ENCODE results near the gene SMARCA2. TPM values are rescaled to one million over a fixed set of nuclear protein-coding genes. Genes with fewer than 3 reads are reported as not detected.

The SMARCA2 gene
- total and polyA plus RNA-seq, 10 of the 15 experiments (the other 5 are each of a cell fraction or from before 2014, with no cell fraction given): 100 to 392 (median 204) TPM

- peaks cover 18% of the 10 kb centered on the region for H3K9me3 ChIP-seq (replicated peaks; ENCODE audit: control insufficient read depth, insufficient read depth, low read length)
- peaks cover 39% of the 10 kb centered on the region for H3K79me2 ChIP-seq (ENCODE audit: control insufficient read depth, insufficient read depth, low read length)
- no peak overlapping the region for H2AFZ ChIP-seq (ENCODE audit: control insufficient read depth, low read depth, low read length)
- ATAC-seq (no peak), FAIRE-seq (no peak), DNase-seq (ENCODE audit: low read depth, low spot score) (no peak)
- H3K36me3 ChIP-seq (ENCODE audit: control insufficient read depth in 2 of 2, insufficient read depth in 2 of 2, low read length in 1 of 2): peaks cover 10 to 13% of the 10 kb centered on the region in 2 experiments
- ChIA-PET CTCF (no interaction called here), POLR2A (interaction anchor here (0.6 kb wide), 1 partner anchor 9 kb away, joined by 4 read pairs; no protein-coding TSS in a partner anchor), RAD21 (ENCODE audit: unreplicated experiment) (interaction anchor here (1.0 kb wide), 1 partner anchor 578 kb away, joined by 3 read pairs; no protein-coding TSS in a partner anchor), SMC1A (ENCODE audit: uncharacterized antibody, unreplicated experiment) (interaction anchor here (1.4 to 2.6 kb wide), 3 partner anchors 9 to 24 kb away, joined by 4 to 8 read pairs (median 6); no protein-coding TSS in a partner anchor)
- no peak overlapping the region for H3K27ac ChIP-seq (ENCODE audit: control insufficient read depth, insufficient read depth)
- TF ChIP-seq RAD21 (IDR thresholded peaks at IDR 0.05; ENCODE audit: insufficient read depth, low read depth, low read length) (no peak), ZNF24 (IDR thresholded peaks at IDR 0.05) (no peak), ZNF384 (IDR thresholded peaks at IDR 0.05; ENCODE audit: borderline replicate concordance, low read depth, low read length) (no peak), ZBED1 (IDR thresholded peaks at IDR 0.05; ENCODE audit: borderline replicate concordance) (no peak), MLLT1 (IDR thresholded peaks at IDR 0.05) (no peak), HDAC6 (IDR thresholded peaks at IDR 0.05; ENCODE audit: unreplicated experiment) (no peak)
- no peaks in the 10 kb centered on the region for H4K20me1 ChIP-seq (ENCODE audit: control insufficient read depth, insufficient read depth)
- H3K4me1 ChIP-seq (ENCODE audit: control insufficient read depth, insufficient read depth, low read length): peaks cover 3% of the 10 kb centered on the region
- BruUV-seq (replicated peaks): no TSS peak
- no peak overlapping the region for H3K9ac ChIP-seq (ENCODE audit: control insufficient read depth, insufficient read depth, low read length)
- 98% methylated on average over 5 of the region's 5 CpGs for WGBS (ENCODE audit: insufficient coverage, insufficient replicate concordance, low lambda C conversion rate, missing lambda C conversion rate)
- intact Hi-C loops (cut with micrococcal nuclease; ENCODE audit: unreplicated experiment): loop anchor here (10.0 kb wide), 1 partner anchor 574 kb away; no protein-coding TSS in a partner anchor
- H3K4me2 ChIP-seq (ENCODE audit: control insufficient read depth, insufficient read depth): no peak overlapping the region
- in situ Hi-C loops (cut with MboI): no loop called here
- no peak overlapping the region for H3K4me3 ChIP-seq
- no peaks in the 10 kb centered on the region for H3K27me3 ChIP-seq (replicated peaks in 1 of 2; ENCODE audit: control insufficient read depth in 2 of 2, insufficient read depth in 2 of 2, low read length in 1 of 2)
Measured at GRCh38 chr9:2150338-2150737, 135.2 kb downstream of the SMARCA2 start.

All from GM12878 (cell line).